HT-29 (cell line): ENCODE results near the gene SOX30. TPM values are rescaled to one million over a fixed set of nuclear protein-coding genes. Genes with fewer than 3 reads are reported as not detected.
A peak's percentile ranks its signal among the peaks of the same experiment; 100 is the strongest.
"Not testable (repeated sequence)": the region's sequence is repeated elsewhere in the genome, so short reads cannot be mapped to it uniquely, and the experiment has no call there.

Experiments used
- DNase-seq: peaks from one replicate; pipeline ENCODE4 v3.0.0-alpha.2; 2015; ENCODE audit warnings: low spot score
- total RNA-seq: library from RNA; depleted of rRNA; stranded (reverse); fragments of >200 nt; shearing (Covaris generic); gene quantifications from 2 replicates; pipeline ENCODE4 v1.2.3, GENCODE V29; 2014; rRNA removed

Gene SOX30
- total RNA-seq = 0.15 and 0.37 TPM in 2 replicates

DNA sequence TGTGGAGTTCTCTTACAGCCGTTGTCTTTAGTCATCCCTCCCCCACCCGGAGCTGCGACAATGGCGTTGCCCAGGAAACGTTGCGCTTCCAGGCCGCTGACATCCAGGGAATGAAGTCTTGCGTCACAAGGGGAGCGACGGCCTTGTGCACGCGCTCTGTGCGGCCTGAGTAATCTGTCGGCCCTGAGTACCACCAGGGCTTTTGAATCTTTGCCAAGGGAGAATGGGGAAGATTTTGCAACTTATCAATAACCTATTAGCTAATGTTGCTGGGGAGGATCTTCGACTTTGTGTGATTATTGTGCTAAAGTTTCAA lies at the start of gene SOX30:
SOX30 (minus strand) TSS at position 62 of the 316 bp plus-strand sequence. CDS start 360 bp downstream, outside the sequence.
- no peak for DNase-seq

DNA sequence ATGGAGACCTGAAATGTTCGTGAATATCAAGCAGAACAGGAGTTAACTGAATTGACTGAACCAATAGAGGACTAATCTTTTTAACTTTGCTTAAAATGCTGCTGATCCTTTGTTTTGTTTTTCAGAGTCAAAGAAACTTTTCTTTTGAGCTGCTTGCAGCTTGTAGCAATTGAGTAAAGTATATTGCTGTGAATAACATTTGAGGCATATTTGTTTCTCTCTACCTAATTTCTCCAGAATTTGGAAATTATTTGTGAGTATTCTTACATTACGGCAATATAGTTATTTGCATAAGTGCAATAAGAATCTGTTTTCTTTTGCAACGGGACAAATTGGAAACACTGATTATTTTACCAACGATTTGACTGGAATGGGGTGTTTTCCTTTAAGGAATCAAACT lies 46.4 kb upstream of the SOX30 start:
- not testable (repeated sequence) for DNase-seq

DNA sequence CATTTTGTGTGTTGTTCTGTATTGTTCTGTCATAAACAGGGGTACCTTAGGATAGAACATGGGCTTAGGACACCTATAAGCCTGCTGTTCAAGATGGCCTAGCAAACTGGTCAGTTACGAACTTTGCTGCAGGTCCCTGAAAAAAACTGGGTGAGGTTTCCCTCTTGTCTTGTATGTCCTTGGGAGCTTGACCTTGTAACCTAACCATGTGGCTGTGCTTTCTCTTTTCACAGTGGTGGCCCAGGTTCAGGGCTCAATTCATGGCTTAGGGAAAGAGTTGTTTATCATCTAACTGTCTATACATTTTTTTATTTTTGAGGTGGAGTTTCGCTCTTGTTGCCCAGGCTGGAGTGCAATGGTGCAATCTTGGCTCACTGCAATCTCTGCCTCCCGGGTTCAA lies 43.9 kb upstream of the SOX30 start:
- DNase-seq = not testable (repeated sequence)

DNA sequence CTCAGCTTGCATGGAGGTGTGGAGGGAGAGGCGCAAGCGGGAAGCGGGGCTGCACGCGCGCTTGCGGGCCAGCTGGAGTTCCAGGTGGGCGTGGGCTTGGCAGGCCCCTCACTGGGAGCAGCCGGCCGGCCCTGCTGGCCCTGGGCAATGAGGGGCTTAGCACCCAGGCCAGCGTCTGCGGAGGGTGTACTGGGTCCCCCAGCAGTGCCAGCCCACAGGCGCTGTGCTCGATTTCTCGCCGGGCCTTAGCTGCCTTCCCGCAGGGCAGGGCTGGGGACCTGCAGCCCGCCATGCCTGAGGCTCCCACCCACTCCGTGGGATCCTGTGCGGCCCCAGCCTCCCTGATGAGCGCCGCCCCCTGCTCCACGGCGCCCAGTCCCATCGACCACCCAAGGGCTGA lies 41.6 kb upstream of the SOX30 start:
- DNase-seq = not testable (repeated sequence)

DNA sequence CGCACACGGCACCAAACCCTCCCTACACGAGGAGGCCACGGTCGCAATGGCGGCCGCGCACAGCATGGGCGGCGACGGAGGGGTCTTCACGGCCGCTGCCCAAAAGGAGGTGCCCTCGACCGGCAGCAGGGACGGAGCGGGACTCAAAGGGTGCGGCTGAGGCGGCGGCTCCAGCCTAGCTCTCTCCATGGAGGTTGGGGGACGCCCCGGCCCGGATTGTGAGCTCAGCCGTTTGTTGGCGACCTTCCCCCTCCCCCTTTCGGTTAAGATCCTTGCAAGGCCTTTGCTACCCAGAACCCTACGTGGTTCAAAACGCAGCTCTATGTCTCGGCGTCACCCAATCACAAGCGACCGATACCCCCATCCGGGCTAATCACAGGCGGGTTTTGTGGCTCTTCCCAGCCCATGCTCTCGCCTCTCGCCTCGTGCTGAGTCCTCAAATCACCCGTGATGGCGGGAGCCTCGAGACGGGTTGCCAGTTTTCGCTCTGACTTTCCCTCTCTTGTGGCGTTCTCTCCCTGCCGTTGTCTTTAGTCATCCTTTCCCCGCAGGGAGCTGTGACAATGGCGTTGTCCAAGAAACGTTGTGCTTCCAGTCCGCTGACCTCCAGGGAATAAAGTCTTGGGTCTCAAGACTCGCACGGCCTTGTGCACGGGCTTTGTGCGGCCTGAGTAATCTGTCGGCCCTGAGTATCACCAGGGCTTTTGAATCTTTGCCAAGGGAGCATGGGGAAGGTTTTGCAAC lies 38.6 kb upstream of the SOX30 start:
- no peak for DNase-seq

DNA sequence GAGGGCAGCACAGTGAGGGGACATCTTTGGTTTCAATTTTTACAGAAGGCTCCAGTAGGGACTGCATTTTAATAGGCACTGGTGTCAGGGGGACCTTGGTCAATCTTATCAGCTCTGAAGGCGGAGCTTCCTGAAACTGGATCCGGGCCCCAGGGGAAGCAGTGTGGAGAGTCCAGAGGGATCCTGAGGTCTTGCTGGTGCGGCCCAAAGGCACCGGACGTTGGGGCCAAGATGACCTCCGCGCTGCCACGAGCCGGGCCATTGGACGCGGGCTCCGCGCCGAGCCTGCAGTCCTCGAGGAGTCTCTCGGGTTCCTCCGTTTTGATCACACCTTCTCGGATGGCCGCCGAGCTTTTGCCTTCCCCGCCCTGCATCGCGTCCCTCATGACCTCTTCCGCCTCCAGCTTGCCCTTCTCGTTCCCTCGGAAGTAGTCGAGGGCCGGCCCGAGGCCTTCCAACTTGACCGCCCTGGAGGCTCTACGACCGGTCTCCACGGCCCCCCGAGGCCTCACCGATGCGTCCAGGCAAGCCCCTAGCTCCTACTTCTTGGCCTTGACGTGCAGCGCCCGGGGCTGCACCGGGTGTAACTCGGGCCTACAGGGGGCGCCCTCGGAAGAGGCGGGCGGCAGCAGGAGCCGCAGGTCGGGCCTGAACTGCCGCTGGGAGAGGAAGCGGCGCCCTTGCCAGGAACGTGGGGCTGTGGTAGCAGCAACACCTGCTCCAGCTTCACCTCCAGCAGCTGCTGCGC lies 37.9 kb upstream of the SOX30 start:
- DNase-seq = no peak

DNA sequence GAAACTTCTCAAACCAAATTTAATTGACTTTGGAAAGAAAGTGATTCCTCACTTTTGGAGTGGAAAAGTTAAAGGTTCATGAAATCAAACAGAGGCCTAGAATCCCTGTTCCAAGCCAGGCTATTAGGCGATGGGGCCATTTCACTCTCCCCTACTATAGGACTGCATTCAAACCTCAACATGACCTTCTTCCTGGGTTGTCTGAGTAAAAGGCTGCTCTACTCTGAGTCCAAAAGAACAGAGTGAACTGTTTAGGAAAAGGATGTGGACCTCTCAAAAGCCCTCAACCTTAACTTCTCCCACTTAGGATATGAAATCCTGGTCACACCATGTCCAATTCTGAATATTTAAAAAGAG lies 34.9 kb upstream of the SOX30 start:
- DNase-seq = no peak

DNA sequence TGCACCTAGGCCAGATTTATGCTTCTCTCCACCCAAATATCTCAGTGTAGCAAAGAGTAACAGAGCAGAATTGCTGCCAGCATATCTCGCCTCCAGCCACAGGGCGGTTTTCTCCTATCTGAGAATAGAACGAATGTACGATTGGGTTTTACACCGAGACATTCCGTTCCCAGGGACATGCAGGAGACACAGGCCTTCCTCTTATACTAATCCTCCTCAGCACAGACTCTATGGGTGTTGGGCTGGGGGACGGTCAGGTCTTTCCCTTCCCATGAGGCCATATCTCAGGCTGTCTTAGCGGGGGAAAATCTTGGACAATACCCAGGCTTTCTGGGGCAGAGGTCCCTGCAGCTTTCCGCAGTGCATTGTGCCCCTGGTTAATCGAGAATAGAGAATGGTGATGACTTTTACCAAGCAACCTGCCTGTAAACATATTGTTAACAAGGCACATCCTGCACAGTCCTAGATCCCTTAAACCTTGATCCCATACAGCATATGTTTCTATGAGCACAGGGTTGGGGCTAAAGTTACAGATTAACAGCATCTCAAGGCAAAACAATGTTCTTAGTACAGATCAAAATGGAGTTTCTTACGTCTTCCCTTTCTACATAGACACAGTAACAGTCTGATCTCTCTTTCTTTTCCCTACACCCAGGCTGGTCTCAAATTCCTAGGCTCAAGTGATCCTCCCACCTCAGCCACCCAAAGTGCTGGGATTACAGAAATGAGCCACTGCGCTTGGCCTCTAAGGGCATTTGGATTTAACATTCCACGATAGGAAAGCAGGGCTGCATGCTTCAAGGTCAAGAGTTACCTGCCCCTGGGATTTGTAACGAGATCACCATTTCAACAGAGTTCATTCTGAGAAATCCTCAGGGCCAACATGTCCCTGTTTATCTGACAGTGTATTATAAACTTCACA lies 34.3 kb upstream of the SOX30 start:
- not testable (repeated sequence) for DNase-seq

DNA sequence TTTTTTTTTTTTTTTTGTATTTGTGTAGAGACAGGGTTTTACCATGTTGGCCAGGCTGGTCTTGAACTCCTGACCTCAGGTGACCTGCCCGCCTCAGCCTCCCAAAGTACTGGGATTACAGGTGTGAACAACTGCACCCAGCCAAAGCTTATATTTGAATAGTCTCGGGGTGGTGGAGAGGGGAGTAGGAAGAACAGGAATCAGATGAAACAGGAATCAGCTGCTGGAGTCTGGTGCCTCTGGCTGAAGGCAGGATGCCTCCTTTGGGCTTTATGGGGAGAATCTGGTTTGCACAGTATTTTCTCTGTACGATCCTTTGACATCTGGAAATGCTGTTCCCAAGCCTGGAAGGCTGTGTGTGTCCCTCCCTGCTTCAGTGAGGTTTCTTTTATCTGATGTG lies 30.0 kb upstream of the SOX30 start:
- no peak for DNase-seq

DNA sequence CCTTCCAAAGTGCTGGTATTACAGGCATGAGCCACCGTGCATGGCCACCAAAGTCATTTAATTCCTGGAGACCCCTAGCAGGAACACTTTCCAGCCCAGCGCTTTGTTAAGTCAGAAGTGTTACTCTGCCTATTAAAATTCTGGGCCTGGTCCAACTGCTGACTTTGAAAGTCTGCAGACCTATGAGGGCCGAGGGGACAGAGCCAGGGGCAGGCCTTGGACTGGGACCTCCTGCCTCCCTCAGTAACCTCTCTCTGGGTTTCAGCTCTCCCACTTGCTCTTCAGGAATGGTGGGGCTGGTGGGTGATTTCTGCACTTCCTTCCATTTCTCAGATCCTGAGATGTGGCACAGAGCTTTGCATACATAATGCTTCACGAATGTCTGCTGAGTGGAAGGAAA lies 28.8 kb upstream of the SOX30 start:
- DNase-seq = no peak

DNA sequence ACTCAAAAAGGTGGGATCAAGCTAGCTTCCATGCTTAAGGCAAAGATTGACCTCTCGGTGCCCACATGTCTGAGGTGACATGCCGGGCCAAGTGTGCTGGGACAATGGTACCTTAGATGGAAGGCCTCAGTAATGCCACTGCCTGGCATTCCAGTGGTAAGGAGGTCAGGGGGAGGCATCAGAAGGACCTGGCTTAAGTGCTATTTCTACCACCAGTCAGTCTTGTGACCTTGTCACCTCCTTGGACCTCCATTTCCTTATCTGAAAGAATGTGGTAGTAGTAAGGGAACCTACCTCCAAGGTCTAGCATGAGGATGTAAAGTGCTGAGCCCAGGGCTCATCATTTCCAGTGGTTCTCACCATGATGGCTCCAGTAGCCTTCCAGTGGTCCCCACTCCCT lies 28.0 kb upstream of the SOX30 start:
- no peak for DNase-seq

DNA sequence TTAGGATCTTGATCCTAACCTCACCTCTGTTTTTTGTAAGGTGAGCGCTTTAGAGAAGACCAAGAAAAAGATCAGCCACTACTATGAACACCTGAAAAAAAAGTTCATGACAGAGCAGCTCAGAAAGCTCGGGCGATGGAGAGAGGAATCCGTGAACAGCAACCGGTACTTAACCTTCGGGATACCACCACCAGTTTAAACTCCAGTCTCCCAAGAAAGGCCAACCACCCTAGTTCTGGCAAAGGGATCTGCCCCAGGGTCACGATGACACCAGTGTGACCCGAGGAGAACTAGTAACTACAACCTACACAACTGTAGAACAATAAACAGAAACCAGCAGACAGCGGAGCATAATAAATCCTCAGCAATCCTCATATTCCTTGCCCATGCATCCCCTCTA lies 27.6 kb upstream of the SOX30 start:
- DNase-seq = no peak

DNA sequence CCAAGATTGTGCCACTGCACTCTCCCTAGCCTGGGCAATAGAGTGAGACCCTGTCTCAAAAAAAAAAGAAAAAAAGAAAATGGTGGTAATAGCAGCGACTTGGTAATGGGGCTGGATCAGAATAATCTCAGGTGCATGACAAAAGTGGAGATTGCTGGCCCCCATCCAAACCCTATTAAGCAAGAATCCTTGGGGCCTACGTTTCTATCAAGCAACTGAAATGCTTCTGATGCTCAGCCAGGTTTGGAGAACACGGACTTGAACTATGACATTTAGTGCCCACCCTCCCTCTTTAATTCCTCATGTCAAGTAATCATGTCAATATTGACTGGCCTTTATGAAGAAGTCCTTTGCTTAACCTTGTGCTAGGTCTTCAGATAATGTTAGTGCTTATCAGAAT lies 25.7 kb upstream of the SOX30 start:
- no peak for DNase-seq

DNA sequence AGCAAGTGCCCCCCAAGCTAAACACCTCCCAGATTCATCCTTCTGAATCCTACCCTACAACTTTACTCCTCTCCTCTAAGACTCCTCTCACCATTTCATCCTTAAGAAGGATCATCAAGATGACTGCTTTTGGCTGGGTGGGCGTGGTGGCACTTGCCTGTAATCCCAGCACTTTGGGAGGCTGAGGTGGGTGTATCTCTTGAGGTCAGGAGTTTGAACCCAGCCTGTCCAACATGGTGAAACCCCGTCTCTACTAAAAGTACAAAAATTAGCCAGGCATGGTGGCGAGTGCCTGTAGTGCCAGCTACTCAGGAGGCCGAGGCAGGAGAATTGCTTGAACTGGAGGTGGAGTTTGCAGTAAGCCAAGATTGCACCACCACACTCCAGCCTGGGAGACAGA lies 22.1 kb upstream of the SOX30 start:
- not testable (repeated sequence) for DNase-seq

DNA sequence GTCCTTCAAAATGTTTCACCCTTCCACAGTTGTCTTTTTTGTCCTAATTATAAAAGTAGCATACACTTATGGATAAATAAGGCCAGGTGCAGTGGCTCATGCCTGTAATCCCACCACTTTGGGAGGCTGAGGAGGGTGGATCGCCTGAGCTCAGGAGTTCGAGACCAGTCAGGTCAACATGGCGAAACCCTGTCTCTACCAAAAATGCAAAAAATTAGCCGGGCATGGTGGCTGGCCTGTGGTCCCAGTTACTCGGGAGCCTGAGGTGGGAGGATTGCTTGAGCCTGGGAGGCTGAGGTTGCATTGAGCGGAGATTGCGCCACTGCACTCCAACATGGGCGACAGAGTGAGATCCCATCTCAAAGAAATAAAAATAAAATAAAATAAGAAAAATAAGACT lies 20.7 kb upstream of the SOX30 start:
- DNase-seq = no peak

DNA sequence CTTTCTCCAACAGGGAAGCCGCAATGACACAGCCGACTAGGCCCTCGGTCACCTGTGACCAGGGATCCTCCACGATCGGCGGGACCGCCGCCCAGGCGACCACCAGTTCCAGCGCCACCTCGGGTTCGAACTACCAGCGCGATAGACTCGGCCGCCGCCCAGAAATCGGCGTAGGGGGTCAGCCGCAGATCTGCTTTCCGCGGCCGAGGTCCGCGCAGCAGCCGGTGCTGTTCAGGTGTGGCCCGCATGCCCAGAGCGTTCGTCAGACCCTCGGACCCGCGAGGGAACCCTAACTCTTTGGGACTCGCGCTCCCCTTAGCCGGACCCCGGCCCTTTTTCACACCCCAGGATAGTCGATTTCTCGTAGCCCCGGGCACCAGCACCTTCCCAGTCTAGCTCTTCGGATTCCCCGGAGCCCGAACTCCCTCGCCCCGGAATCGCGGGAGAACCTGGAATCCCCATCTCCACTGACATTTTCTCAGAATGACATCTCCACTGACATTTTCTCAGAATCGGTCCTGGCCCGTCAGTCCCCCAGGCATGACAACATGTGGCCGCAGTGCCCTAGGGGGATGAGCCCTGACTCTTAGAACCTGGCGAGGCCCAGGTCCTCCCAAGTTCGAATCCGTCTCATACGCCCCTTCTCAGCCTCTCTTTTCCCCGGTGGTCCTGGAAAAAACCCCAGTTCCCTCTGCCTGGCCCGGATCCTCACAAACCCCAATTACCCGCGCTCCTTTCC lies 19.5 kb upstream of the SOX30 start:
- no peak for DNase-seq

DNA sequence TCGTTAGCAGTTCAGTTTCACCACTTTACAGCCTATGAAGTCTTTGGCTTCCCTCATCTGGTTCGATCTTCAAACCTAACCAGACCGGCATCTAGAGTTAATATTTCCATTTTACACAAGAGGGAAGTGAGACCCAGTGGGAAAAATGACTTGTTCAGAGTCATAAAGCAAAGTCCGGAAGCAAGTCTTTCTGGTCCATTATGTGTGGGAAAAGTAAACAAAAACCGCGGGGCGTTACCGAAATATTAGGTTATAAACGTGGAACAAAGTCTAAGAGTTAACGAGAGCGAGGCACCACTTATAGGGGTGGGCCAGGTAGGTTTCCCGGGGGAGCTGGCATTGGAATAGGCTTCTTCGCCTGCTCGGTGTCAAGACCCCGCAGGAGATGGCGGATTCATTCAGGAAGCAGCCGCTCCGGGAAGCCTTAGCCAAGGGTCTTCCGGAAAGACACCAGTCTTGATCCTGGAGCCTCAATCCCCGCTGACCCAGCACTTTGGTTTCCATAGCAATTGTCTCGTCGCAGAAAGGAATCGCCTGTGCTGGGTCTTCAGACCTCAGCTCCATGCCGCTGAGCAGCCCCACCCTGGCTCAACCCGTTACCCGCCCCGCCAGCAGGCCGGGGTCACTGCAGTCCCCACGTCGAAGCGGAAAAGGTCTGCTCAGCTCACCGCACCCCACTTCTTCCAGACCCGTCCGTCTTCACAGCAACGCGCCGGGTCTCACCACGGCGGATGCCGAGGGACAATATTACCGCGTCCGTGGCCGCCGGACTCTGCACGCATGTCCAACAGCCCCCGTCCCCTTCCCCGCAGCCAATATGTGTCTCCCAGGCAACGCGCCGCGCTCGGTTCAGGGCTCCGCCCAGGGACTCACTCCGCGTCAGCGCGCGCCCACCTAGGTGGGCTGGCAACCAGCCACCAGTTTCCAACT lies 18.7 kb upstream of the SOX30 start, which contains the start of gene C5orf52:
C5orf52 (plus strand) TSS at position 872 of the 930 bp plus-strand sequence. CDS start 82 bp downstream, outside the sequence.
- peak; percentile 89 for DNase-seq

DNA sequence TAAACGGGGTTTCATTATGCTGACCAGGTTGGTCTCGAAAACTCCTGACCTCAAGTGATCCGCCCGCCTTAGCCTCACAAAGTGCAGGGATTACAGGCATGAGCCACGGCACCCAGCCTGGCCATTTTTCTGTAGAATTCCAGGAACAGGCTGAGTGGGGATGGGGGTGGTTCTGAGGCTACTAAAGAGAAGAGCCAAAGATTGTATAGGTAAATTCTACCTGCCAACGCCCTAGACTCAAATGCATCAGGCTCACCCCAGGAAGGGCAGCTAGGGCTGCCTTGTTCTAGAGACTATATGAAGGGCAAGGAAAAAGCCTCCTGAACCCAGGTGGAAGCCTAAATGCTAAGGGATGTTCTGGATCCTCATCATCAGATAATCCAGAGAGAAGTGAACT lies 17.5 kb upstream of the SOX30 start:
- DNase-seq = no peak

DNA sequence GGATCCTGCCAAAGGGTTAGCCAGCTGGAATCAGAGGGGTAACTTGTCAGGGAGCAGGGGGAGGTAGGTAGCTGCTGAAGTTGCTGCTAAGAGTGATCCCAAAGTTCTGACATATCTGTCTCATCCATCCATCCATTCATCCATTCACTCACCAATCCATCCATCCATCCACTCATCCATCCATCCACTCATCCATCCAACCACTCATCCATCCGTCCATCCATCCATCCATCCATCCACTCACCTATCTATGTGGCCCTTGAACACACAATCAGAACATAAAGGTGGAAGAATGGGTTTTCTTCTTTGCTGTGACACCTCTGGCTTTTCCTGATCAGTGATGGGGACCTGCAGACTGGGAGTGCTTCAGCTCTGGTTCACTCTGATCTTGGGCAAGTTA lies 16.1 kb upstream of the SOX30 start:
- DNase-seq = no peak

DNA sequence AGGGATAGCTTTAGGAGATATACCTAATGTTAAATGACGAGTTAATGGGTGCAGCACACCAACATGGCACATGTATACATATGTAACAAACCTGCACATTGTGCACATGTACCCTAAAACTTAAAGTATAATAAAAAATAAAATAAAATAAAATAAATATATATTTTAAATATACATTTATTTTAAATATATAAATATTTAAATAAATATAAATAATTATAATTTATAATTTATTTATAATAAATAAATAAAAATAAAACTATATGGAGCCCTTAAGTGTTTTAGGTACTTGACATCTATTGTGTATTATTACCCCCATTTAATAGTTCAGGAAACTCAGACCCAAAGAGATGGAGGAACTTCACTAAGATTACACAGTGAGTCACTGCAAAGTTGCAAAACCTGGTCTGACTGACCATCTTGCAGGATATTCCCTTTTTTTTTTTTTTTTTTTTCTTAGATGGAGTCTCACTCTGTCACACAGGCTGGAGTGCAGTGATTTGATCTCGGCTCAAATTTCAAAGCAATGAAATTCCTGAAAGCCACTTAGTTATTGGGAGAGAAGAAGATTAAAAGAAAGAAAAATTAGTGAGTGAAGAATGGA lies 13.3 kb upstream of the SOX30 start:
- DNase-seq = peak; percentile 70
